ENCODE data around the gene GFPT2. TPM values are rescaled to one million over a fixed set of nuclear protein-coding genes. Genes with fewer than 3 reads are reported as not detected.

Gene GFPT2
- total RNA-seq, 1 donor from 2014 or later: 70.7 TPM

DNA sequence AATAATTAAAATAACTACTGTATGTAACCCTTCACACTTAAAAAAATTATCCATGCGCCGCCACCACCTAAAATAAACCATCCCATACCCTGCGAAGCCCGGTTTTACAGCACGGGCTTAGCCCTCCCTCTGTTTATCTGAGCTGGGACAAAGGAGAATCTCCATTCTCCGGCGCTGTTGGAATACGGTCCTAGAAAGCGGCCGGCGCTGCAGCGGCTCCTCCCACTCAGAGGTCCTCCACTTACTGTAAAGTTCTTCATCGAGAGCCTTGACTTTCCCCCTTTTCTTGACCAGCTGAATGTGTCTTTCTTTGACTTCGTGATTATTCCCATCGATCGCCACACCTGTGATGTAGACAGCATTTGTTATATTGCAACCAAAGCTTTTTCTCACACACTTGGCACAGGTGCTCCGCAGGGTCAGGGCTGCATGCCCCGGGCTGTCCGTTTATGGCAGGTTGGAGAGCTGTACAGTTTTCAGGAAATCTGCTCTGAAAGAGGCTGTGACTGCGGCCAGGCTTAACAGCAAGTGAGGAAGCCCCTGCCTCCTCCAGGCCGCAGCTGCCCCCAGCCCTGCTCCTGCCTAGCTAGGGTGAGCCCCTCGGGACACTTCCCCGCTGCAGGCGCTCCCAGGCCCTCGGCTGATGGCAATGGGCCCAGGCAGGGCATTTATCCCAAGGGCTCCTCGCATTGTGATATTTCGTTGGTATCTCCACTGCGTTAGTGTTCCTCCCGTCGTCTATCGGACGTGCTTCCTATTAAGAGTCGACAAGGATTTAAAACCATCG, 16.7 kb downstream of the GFPT2 start:
- no peak for DNase-seq (ENCODE audit: extremely low spot score, unreplicated experiment)
- Mint-ChIP-seq H3K36me3 (ENCODE audit: unreplicated experiment) (peaks cover 35% of the 10 kb centered on the region), H3K4me3 (ENCODE audit: unreplicated experiment) (no peak overlapping the region), H3K27me3 (ENCODE audit: unreplicated experiment) (no peaks in the 10 kb centered on the region), H3K4me1 (ENCODE audit: unreplicated experiment) (peaks cover 52% of the 10 kb centered on the region), H3K9me3 (ENCODE audit: unreplicated experiment) (no peaks in the 10 kb centered on the region), H3K27ac (ENCODE audit: unreplicated experiment) (no peak overlapping the region)
- TF ChIP-seq, protein P1, sequence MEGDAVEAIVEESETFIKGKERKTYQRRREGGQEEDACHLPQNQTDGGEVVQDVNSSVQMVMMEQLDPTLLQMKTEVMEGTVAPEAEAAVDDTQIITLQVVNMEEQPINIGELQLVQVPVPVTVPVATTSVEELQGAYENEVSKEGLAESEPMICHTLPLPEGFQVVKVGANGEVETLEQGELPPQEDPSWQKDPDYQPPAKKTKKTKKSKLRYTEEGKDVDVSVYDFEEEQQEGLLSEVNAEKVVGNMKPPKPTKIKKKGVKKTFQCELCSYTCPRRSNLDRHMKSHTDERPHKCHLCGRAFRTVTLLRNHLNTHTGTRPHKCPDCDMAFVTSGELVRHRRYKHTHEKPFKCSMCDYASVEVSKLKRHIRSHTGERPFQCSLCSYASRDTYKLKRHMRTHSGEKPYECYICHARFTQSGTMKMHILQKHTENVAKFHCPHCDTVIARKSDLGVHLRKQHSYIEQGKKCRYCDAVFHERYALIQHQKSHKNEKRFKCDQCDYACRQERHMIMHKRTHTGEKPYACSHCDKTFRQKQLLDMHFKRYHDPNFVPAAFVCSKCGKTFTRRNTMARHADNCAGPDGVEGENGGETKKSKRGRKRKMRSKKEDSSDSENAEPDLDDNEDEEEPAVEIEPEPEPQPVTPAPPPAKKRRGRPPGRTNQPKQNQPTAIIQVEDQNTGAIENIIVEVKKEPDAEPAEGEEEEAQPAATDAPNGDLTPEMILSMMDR (IDR thresholded peaks at IDR 0.05): no peak

DNA sequence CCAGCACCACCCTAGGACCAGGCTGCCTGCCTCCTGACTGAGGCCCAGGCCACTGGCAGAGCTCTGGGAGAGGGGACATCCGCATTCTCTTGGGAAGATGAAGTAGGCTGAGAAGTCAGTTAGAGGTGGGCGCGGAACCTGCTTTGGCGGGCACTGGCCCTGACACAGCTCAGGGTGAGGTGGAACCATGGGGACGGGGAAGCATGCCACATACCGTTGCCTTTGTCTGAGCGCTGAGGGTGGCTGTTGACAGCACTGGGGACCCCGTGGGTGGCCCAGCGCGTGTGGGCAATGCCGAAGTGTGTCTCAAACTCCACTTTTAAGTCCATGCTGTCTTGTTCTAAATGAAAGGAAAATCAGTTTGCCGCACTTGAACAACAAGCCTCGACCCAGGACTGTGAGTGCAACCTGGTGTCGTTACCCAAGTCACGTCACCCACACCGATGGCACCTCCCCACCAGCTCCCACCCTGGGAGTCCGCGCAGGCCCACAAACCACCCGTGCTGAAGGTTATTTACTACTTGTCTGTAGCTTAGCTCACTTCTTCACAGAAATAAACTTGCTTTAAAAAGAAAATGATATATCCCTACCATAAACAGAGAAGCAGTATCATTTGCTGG, 17.4 kb downstream of the GFPT2 start:
- Mint-ChIP-seq H3K36me3 (ENCODE audit: unreplicated experiment) (peaks cover 35% of the 10 kb centered on the region), H3K27me3 (ENCODE audit: unreplicated experiment) (no peaks in the 10 kb centered on the region), H3K4me3 (ENCODE audit: unreplicated experiment) (no peak overlapping the region), H3K4me1 (ENCODE audit: unreplicated experiment) (peaks cover 52% of the 10 kb centered on the region), H3K9me3 (ENCODE audit: unreplicated experiment) (no peaks in the 10 kb centered on the region), H3K27ac (ENCODE audit: unreplicated experiment) (no peak overlapping the region)
- TF ChIP-seq, protein P1 (IDR thresholded peaks at IDR 0.05): no peak
- DNase-seq (ENCODE audit: extremely low spot score, unreplicated experiment): no peak

DNA sequence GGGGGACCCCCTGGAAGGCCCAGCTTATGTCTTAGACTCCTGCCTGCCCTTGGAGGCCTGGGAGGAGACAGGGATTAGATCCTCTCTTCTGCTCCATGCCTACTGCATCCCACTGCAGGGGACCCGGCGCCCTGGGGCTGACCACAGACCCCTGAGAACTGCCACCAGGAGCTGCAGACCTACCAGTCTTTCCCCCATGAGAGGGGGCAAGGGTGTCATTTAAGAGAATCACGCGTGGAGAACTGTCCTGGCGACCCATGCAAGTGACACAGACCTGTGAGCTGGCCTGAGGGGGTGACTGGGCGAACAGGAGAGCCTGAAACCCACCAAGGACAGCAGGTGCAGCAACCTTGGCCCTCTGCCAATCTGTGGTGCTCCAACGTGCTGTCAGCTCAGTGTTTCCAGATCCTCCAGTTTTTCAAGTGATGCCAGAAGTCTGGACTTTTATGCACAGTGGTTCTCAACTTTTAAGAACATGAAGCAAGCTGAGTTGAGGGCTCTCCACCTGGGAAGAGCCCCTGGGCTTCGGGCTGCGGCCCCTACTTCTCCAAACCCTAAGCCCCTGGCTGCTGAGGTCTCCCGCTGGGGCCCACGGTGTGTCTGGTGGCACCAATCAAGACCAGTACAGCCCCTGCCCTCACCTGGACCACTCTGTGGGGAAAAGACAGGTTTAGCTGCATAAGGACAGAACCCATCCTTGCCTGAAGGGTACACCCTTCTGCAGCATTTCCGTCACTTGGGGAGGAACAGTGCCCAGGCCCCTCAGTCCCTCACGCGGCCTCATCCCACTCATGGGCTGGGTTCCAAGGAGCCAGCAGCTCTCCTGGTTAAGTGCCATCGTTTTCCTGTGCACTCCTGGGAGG, 18.2 kb downstream of the GFPT2 start:
- H3K4me3 Mint-ChIP-seq (ENCODE audit: unreplicated experiment): no peak overlapping the region
- H3K27me3 Mint-ChIP-seq (ENCODE audit: unreplicated experiment): no peaks in the 10 kb centered on the region
- TF ChIP-seq, protein P1 (IDR thresholded peaks at IDR 0.05): no peak
- peak overlapping the region; percentile 69 for H3K27ac Mint-ChIP-seq (ENCODE audit: unreplicated experiment)
- DNase-seq (ENCODE audit: extremely low spot score, unreplicated experiment): no peak
- H3K36me3 Mint-ChIP-seq (ENCODE audit: unreplicated experiment): peaks cover 42% of the 10 kb centered on the region
- H3K4me1 Mint-ChIP-seq (ENCODE audit: unreplicated experiment): peaks cover 58% of the 10 kb centered on the region
- H3K9me3 Mint-ChIP-seq (ENCODE audit: unreplicated experiment): no peaks in the 10 kb centered on the region

DNA sequence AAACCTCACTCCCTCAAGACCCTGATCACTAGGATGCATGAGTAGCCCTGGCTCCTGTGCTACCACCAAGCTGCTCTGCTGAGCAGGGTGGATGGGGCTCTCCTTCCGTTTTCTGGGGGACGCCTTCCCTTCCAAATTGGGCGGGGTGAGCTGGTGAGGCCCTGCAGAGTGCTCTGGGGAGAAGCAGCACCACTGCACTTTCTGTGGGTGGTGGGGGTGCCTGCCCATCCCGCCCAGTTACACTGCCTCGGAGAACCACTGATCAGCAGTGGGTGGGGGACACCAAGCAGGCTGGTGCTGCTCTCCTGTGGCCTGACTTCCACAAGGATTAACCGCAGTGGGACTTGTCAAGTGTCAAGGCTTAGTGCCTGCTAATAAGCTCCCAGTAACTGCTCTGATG, 19.0 kb downstream of the GFPT2 start:
- Mint-ChIP-seq H3K9me3 (ENCODE audit: unreplicated experiment) (no peaks in the 10 kb centered on the region), H3K27me3 (ENCODE audit: unreplicated experiment) (no peaks in the 10 kb centered on the region), H3K4me1 (ENCODE audit: unreplicated experiment) (peaks cover 53% of the 10 kb centered on the region), H3K27ac (ENCODE audit: unreplicated experiment) (peak overlapping the region; percentile 69), H3K36me3 (ENCODE audit: unreplicated experiment) (peaks cover 43% of the 10 kb centered on the region), H3K4me3 (ENCODE audit: unreplicated experiment) (no peak overlapping the region)
- no peak for DNase-seq (ENCODE audit: extremely low spot score, unreplicated experiment)
- TF ChIP-seq, protein P1 (IDR thresholded peaks at IDR 0.05): no peak

All from osteocyte (in vitro differentiated cells).